ENCODE results near the gene TEX19.
A peak's percentile ranks its signal among the peaks of the same experiment; 100 is the strongest.

TEX19 gene

GRCh38 chr17:82321947-82322466, 37.0 kb upstream of the TEX19 start:
- DNase-seq (ENCODE audit: low spot score) = no peak

GRCh38 chr17:82322526-82323453, 36.3 kb upstream of the TEX19 start:
- DNase-seq (ENCODE audit: low spot score) = no peak

GRCh38 chr17:82323514-82324234, 35.4 kb upstream of the TEX19 start:
- DNase-seq (ENCODE audit: low spot score) = no peak

DNA sequence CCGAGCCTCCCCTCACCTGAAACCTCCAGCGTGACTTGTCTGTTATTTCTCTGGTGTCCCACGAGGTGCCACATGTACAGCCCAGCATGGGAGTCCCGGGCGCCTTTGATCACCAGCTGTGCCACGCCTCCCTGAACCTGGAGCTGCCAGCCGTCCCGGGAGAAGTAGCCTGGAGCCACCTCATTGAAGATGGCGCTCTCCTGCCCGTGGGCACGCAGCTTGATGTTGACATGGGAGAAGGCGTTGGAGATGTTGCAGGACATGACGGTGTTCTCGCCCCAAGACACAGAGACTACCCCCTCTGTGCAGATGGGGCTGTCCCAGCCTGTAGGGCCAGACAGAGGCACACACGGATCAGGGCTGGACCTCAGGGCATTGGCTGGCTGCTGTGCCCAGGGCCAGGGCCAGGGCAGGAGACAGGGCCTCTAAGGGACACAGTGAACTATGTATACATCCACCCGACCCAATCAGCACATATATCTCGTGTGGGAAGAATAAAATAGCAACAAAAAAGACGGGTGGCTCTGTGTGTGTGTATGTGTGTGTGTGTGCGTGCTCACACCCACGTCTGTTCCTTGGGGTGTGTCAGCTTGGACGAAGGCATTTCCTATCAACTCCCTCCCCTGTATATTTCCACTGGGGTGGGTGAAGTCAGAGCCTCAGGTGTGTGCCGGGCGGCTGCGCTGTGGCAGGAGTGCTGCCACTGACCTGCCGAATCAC, 34.3 kb upstream of the TEX19 start:
- no peak for DNase-seq (ENCODE audit: low spot score)

GRCh38 chr17:82325286-82326180, 33.5 kb upstream of the TEX19 start:
- DNase-seq (ENCODE audit: low spot score) = no peak

GRCh38 chr17:82327289-82327688, 31.8 kb upstream of the TEX19 start:
- no peak for DNase-seq (ENCODE audit: low spot score)

DNA sequence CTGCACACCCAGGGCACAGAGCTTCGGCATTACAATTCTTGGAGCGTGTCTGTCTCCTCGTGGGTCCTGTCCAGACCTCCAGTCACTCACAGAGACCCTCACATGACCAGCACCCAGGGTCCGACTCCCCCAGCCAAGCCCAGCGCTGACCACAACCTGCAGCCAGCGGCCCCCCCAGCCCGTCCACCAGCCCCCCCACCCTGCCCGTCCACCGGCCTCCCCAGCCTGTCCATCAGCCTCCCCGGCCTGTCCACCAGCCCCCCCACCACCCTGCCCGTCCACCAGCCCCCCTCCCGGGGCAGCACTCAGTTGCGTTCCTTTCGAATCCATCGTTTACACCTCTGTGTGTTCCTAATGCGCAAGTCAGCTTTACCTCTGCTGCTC, 31.3 kb upstream of the TEX19 start:
- DNase-seq (ENCODE audit: low spot score) = no peak

GRCh38 chr17:82328141-82328993, 30.7 kb upstream of the TEX19 start:
- DNase-seq (ENCODE audit: low spot score) = no peak

- DNase-seq (ENCODE audit: low spot score) = no peak
Measured at GRCh38 chr17:82328994-82329507, 30.0 kb upstream of the TEX19 start.

DNA sequence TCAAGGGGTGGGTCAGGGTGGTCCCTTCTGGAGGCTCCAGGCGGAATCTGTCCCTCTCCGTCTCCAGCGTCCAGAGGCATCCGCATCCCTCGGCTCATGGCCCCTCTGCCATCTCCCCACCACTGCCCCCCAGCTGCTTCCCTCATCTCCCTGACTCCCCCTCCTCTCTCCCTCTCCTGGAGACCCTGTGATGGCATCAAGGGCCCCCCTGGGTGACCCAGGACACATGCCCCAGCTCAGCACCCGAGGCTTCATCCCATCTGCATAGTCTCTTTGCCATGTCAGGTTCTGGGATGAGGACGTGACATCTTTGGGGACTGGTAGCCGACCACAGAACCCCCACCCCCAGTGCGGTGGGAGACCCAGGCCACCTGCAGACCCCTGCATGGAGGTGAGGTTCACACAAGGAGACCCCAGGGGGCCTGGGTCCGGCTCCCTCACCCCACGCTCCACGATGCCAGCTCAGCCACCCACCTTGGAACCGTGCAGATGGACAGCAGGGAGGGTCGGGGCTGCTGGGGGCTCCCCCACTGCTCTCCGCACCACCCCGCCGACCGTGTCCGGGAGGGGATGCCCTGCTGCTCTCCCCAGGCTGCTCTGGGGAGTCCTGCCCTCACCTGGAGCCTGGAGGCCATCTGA, 29.2 kb upstream of the TEX19 start:
- DNase-seq (ENCODE audit: low spot score) = no peak

DNA sequence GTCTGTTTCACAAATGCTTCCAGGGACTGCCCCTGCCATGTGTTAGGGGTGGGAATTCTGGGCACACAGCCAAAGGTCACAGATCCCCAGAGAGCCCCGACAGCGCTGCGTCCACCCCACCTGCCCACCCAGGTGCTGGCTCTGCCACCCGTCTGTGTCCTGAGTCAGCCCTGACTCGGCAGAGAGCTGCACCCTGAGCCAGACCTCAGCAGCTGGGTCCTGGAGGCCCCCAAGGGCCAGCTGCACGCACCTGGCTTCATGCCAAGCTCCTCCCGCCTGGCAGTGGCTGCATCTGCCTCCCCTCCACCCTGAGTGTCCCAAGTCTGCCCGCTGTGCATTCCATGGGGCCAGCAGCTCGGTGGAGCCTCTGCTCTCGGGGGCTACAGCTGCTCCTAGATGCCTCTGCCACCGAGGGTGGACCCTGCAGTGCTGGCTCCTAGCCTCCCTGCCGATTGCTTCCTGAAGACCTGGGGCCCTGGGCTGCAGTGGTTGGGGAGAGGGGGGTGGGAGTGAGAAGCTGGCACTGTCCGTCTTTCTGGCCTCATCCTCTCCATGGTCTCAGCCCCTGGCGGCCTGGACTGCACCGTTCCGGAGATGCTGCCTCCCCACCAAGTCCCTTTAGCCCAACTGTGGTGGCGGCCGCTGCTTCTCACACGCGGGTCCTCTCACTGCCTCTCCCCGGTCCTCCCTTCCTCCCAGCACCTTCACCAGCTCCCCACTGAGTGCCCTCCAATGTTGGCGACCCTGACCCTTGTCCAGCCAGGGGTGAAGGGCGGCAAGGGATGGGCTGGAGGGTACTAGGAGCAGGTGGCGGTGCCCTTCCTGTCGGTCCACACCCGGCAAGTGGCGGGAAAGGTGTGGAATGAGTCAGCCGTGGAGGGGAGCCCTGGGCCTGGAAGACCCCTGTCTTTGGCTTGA, 28.5 kb upstream of the TEX19 start:
- peak; percentile 47 for DNase-seq (ENCODE audit: low spot score)

DNA sequence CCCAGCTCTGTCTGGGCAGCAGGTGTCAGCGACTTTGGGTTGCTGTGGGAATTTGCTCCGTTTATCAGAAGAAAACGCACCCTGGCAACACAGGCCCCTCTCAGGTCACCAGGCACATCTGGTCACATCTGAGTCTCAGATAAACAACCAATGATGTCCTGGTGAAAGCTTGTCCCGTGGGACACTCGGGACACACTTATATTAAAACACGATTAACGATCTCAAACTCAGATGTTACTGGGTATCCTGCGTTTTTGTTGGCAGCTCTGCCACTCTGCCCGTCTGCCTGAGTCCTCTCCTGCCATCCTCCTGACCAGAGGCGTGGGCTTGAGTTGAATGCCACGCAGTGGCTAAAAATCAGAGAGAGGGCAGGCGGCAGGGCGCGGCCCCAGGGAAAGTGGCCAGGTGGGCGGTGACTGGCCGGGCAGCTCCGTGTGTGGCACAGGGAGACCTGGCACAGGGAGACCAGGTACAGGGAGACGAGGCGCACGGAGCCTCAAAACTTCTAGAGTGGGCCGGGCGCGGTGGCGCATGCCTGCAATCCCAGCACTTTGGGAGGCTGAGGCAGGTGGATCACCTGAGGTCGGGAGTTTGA, 27.6 kb upstream of the TEX19 start:
- DNase-seq (ENCODE audit: low spot score) = no peak

DNA sequence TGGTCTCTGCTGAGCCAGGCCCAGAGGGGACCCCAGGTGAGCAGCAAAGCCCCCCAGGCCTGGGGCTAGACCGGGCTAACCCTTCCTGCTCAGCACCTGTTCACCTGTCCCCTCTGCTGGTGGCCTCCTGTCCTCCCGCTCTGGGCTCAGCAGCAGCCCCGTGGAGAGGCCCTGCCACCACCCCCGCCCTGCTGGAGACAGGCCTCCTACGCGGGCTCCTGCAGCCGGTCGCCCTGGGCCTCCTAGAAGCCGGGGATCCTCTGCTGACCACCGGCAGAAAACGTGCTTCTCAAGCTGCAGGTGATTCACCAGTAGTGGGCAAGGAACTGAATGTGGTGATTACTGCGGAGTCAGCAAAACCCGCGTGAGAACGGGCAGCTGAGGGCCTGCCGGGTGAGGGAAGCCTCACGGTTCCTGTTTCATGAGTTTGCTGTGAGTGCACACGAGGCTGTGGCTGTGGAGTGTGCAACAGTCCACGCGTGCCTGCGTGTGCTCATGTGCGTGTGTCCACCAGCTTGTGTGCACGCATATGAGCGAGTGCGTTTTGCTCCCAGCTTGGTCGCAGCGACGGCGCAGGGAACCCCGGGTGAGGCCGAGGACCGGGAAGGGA, 26.3 kb upstream of the TEX19 start:
- DNase-seq (ENCODE audit: low spot score) = peak; percentile 78

DNA sequence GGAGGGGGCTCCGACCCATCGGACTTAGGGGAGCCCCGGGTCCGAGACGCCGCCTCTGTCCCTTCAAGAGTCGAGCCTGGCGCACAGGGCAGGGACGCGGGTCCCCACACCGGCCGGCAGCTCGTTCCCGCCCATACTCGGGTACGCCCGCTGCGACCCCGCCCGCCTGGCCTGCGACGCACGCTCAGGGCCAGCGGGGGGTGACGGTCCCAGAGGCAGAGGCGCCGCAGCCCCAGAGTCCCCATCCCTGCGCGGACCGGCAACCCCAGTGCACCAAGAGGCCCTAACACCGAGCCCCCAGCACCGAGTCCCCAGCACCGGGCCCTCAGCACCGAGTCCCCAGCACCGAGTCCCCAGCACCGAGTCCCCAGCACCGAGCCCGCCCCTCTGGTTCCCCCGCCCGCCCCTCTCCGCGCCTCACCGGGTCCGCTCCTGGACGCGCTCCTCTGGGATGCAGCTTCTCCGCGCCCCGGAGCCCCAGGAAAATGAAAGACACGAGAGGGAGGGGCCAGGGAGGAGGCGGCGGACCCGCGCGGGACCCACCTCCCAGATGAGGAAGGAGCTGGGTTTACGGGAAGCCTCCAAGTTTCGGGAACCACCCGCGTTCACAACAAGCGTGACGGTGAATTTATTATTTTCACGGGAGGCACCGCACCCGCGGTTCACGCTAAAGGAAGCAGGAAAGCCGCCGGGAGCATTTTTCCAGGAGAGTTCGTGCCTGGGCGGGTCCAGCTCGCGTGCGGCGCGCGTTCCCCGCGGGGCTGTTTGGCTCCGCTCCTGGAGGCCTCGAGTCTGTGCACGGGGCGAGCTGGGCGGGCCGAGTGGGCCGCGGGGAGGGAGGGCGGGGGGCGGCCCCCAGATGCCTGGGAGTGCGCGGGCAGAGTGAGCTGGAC, 25.5 kb upstream of the TEX19 start, which contains the start of gene SECTM1:
Gene SECTM1, minus strand, starts transcription at position 488 of the 893 bp plus-strand sequence. CDS start 6,526 bp downstream, outside the sequence.
- DNase-seq (ENCODE audit: low spot score) = peak; percentile 30

DNA sequence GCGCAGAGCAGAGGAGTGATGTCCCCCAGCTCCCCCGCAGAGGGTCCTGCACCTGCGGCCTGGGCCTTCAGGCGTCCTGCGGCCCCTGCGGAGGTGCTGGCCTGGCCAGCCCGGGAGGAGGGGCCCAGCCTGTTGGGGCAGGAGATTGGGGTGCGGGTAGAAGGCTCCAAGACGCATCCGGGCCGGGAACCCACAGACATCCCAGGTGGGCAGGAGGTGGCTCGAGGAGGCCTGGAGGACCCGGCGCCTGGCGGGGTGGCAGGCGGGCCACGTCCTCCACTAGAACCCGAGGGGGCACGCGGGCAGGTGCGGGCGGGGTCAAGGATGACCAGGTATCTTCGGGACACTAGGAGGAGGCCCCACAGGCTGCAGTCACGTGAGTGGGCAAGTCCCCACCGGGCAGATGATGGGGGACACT, 24.8 kb upstream of the TEX19 start:
- DNase-seq (ENCODE audit: low spot score) = no peak

- no peak for DNase-seq (ENCODE audit: low spot score)
Measured at GRCh38 chr17:82334622-82335394, 24.2 kb upstream of the TEX19 start.
